Activated T-helper 1 cell treated with anti-CD3 and anti-CD28 coated beads, Interleukin-12 subunit alpha, Interleukin-12 subunit beta, Interleukin-2, Interleukin-4 antibody, amounts not matched to agents 30 ng/mL and 10 ng/mL and 1 ng/mL, durations not matched to agents 14 hours and 24 hours and 36 hours (primary cell): Measurements from ENCODE around the gene PSMA7. TPM values are rescaled to one million over a fixed set of nuclear protein-coding genes. Genes with fewer than 3 reads are reported as not detected.

Experiments
- DNase-seq: peaks from one replicate; pipeline ENCODE4 v3.0.0; 2021; ENCODE audit warnings: low spot score
- H3K27ac Mint-ChIP-seq: one replicate; pipeline ENCODE4 v1.8.0; 2021; ENCODE audit warnings: mild to moderate bottlenecking, mixed read lengths
- H3K27me3 Mint-ChIP-seq: one replicate; pipeline ENCODE4 v1.8.0; 2022; ENCODE audit warnings: mild to moderate bottlenecking, moderate library complexity, mixed read lengths; ENCODE audit not compliant: insufficient read depth
- H3K36me3 Mint-ChIP-seq: one replicate; pipeline ENCODE4 v1.8.0; 2021; ENCODE audit warnings: low read depth, mixed read lengths
- H3K4me1 Mint-ChIP-seq: one replicate; pipeline ENCODE4 v1.8.0; 2021; ENCODE audit warnings: low read depth, mixed read lengths
- H3K4me3 Mint-ChIP-seq: one replicate; pipeline ENCODE4 v1.8.0; 2021; ENCODE audit warnings: mild to moderate bottlenecking, moderate library complexity, mixed read lengths
- H3K9me3 Mint-ChIP-seq: one replicate; pipeline ENCODE4 v1.8.0; 2021; ENCODE audit warnings: mixed read lengths
- intact Hi-C: fragments of 100-400 bp; cut with micrococcal nuclease; formaldehyde crosslinking; loops from one replicate; pipeline ENCODE4 v1.15.1; 2024
- total RNA-seq: library from RNA; stranded (reverse); gene quantifications from 2 replicates; pipeline ENCODE4 v1.2.3, GENCODE V29; 2022

Gene PSMA7
- total RNA-seq, 1 donor from 2014 or later, result 444 TPM

DNA sequence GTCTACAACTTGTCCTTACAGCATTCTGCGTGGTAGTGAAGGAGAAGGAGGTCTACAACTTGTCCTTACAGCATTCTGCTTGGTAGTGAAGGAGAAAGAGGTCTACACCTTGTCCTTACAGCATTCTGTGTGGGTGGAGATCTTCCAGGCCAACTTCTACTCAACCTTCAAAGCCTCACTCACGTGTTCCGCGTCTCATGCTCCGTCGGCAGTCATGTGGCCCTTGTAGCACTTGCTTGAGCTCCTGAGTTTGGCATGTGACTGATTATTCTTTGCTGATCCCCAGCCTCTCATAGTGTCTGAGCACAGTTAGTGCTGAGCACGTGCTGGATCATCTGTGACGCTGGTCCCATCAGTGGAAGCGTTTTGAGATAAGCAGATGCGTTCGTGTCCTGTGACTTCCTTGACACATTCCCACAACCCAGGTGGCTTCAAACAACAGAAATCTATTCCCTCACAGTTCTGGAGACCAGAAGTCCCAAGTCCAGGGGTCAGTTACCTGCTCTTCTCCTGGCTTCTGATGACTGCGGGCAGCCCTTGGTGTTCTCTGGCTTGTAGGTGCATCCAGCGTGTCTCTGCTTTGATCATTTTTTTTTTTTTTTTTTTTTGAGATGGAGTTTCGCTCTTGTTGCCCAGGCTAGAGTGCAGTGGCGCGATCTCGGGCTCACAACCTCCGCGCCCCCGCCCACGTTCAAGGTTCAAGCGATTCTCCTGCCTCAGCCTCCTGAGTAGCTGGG, 3.0 kb upstream of the PSMA7 start:
- no peaks in the 10 kb centered on the region for H3K9me3 Mint-ChIP-seq

DNA sequence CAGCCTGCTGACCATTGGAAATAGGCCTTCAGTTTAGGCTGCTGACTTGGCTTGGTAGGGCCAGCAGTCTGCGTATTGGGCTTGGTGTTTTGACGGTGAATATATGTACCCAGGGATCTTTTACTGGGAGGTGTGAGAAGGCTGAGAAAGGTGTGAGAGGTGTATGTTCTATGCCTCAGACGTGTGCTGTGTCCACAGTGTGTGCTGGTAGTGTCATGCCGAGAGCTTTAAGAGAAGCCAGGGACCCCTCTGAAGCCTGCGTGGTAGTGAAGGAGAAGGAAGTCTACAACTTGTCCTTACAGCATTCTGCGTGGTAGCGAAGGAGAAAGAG, 2.5 kb upstream of the PSMA7 start:
- Mint-ChIP-seq H3K4me3 (peak overlapping the region; percentile 86), H3K27me3 (no peaks in the 10 kb centered on the region), H3K9me3 (no peaks in the 10 kb centered on the region), H3K4me1 (peaks cover 31% of the 10 kb centered on the region), H3K36me3 (peaks cover 16% of the 10 kb centered on the region), H3K27ac (no peak overlapping the region)
- DNase-seq, result no peak
- intact Hi-C loops, result loop anchor here (2.0 to 5.0 kb wide), 2 partner anchors 79 to 477 kb away; no protein-coding TSS in a partner anchor

More for the DNA sequence above, 3.0 kb upstream of the PSMA7 start:
- intact Hi-C loops, result loop anchor here (5.0 kb wide), 1 partner anchor 476 kb away; no protein-coding TSS in a partner anchor
- Mint-ChIP-seq H3K4me3 (no peak overlapping the region), H3K27me3 (no peaks in the 10 kb centered on the region), H3K27ac (no peak overlapping the region), H3K4me1 (peaks cover 25% of the 10 kb centered on the region), H3K36me3 (peaks cover 13% of the 10 kb centered on the region)
- no peak for DNase-seq

DNA sequence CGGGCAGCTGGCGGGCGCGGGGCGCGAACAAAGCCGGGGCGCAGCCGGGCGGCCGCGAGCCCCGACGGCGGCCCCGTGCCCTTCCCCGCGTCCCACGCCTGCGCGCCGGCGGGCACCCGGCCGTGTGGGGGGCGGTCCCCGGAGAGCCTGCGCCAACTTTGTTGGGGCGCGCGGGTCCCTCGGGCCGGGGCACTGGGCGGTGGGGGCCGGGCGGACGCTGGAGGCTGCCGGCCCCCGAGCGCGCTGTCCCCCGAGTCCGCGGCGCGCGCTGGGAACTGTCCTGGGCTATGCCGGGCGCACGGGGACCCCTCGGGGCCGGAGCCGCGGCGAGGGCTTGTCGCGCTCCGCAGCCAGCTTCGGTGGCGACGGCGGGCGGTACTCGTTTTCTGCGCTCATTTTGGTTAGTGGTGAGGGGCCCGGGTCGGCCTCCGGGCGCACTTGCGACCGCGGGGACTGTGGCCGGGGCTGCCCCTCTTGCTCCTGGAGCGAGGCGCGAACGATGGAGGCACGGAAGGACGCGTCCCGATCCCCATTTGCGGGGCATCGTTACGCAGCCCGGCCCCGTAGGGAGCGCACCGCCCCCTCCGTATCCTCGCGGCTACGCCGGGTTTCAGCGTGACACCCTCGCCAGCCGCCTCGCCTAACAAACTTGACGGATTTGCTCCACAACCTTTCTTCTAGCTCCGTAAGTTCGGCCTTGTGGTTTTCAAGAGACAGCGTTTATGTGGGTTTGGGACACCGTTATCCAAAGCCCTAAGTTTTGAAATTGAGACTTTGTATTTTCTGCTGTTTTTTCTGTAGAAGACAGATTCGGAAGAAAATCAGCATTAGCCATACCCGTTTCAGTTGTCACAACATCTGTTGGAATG, 997 bp upstream of the PSMA7 start:
- H3K27me3 Mint-ChIP-seq, result no peaks in the 10 kb centered on the region
- peaks cover 25% of the 10 kb centered on the region for H3K36me3 Mint-ChIP-seq
- H3K9me3 Mint-ChIP-seq, result no peaks in the 10 kb centered on the region
- H3K4me1 Mint-ChIP-seq, result peaks cover 38% of the 10 kb centered on the region
- DNase-seq, result peak; percentile 53
- intact Hi-C loops, result loop anchor here (1.0 to 5.0 kb wide), 7 partner anchors 13 to 243 kb away; partner anchors contain the start of genes ADRM1, LSM14B, OSBPL2 and RPS21
- peak overlapping the region; percentile 80 for H3K27ac Mint-ChIP-seq
- H3K4me3 Mint-ChIP-seq, result peak overlapping the region; percentile 86

DNA sequence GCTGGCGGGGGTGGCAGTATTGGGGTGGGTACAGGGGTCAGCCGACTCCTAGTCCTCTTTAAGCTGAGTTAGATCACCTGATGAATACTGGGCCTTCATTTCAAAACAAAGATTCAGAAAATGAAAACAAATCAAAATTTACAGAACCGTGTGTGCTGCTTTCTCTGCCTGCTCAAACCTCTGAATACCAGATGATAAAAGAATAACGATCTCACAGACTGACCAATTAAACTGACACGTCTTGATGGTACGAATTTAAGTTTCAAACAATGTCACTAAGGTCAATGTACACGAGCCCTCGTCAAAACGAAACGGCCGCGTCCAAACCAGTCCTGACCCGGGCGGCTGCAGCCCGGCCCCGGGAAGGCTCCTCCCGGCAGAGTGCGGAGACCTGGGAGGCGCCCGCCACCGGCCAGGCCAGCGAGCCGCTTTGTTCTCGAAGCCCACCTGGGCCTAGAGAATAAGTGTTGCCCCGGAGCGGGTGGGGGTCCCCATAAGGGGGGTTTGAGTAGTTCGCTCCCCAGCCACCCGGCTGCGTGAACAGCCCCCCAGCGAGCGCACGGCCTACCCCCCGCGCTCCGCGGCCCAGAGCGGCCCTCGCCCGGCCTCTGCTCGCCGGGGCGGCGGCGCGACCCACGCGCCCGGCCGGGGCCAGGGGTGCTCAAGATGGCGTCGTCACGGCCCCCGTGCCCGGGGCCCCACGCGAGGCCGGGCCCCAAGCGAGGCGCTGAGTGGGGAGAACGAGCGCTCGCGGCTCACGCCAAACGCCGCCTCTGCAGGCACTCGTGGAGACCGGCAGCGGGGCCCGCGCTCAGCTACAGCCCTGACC, 728 bp downstream of the PSMA7 start:
- H3K27me3 Mint-ChIP-seq, result no peaks in the 10 kb centered on the region
- intact Hi-C loops, result loop anchor here (1.0 to 5.0 kb wide), 6 partner anchors 14 to 245 kb away; partner anchors contain the start of genes ADRM1, LSM14B, OSBPL2 and RPS21
- no peak for DNase-seq

GRCh38 chr20:62141397-62142251, 1.6 kb downstream of the PSMA7 start:
- Mint-ChIP-seq H3K27me3 (no peaks in the 10 kb centered on the region), H3K4me3 (peak overlapping the region; percentile 90), H3K4me1 (peaks cover 52% of the 10 kb centered on the region), H3K36me3 (peaks cover 45% of the 10 kb centered on the region), H3K9me3 (no peaks in the 10 kb centered on the region), H3K27ac (peak overlapping the region; percentile 91)
- DNase-seq, result no peak
- intact Hi-C loops, result loop anchor here (1.0 to 5.0 kb wide), 5 partner anchors 15 to 246 kb away; partner anchors contain the start of genes ADRM1, OSBPL2 and RPS21

More for the DNA sequence above, 728 bp downstream of the PSMA7 start:
- Mint-ChIP-seq H3K4me1 (peaks cover 47% of the 10 kb centered on the region), H3K4me3 (peak overlapping the region; percentile 90), H3K36me3 (peaks cover 39% of the 10 kb centered on the region), H3K27ac (peak overlapping the region; percentile 91), H3K9me3 (no peaks in the 10 kb centered on the region)

- Mint-ChIP-seq H3K36me3 (peaks cover 50% of the 10 kb centered on the region), H3K27me3 (no peaks in the 10 kb centered on the region)
- no peak for DNase-seq
Measured at GRCh38 chr20:62141043-62141396, 2.2 kb downstream of the PSMA7 start.

DNA sequence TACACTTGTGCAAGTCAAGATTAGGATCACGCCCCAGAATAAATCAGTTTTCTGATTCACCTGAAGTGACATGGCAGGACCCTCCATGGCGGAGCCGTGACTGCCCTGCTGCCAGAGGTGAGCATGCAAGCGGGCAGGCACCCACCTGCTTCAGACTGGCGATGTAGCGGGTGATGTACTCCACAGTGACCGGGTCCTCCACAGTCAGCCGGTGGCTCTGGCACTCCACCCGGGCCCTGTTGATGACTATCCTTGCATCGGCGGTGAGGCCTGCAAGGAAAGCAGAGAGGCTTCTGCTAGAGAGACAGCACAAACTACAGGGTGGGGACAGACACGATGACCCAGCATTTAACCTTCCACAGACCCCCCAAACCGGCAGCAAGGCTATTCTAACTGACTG, 3.6 kb downstream of the PSMA7 start:
- peak overlapping the region; percentile 5 for H3K4me3 Mint-ChIP-seq
- intact Hi-C loops, result loop anchor here (5.0 kb wide), 3 partner anchors 98 to 248 kb away; partner anchors contain the start of genes OSBPL2 and RPS21
- no peak overlapping the region for H3K27ac Mint-ChIP-seq
- peaks cover 41% of the 10 kb centered on the region for H3K4me1 Mint-ChIP-seq
- H3K27me3 Mint-ChIP-seq, result no peaks in the 10 kb centered on the region
- no peak for DNase-seq
- H3K9me3 Mint-ChIP-seq, result no peaks in the 10 kb centered on the region
- peaks cover 52% of the 10 kb centered on the region for H3K36me3 Mint-ChIP-seq

More at GRCh38 chr20:62141043-62141396, 2.2 kb downstream of the PSMA7 start:
- Mint-ChIP-seq H3K27ac (peak overlapping the region; percentile 58), H3K4me3 (peak overlapping the region; percentile 90), H3K9me3 (no peaks in the 10 kb centered on the region), H3K4me1 (peaks cover 52% of the 10 kb centered on the region)
- intact Hi-C loops, result loop anchor here (5.0 kb wide), 2 partner anchors 96 to 246 kb away; partner anchors contain the start of genes OSBPL2 and RPS21

DNA sequence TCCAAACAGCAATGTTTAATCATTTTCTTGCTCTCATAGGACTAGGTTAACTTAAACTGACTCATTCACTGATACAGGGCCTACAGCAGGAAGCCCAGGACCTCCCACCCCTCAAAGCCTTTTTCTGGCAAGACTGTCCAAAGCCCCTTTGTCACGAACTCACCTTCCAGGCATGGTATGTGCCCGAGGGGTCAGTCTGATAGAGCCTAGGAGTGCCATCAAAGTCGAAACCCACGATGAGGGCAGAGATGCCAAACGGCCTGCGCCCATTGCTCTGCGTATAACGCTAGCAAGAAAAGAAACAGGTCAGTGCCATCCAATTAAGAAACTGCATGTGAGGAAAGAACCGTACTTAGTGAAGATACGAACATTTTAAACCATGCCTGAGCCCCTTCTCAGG, 4.3 kb downstream of the PSMA7 start:
- H3K27ac Mint-ChIP-seq, result peak overlapping the region; percentile 55
- peaks cover 42% of the 10 kb centered on the region for H3K4me1 Mint-ChIP-seq
- H3K27me3 Mint-ChIP-seq, result no peaks in the 10 kb centered on the region
- intact Hi-C loops, result loop anchor here (5.0 kb wide), 1 partner anchor 112 kb away; no protein-coding TSS in a partner anchor
- H3K4me3 Mint-ChIP-seq, result no peak overlapping the region
- no peak for DNase-seq
- H3K9me3 Mint-ChIP-seq, result no peaks in the 10 kb centered on the region
- peaks cover 54% of the 10 kb centered on the region for H3K36me3 Mint-ChIP-seq

DNA sequence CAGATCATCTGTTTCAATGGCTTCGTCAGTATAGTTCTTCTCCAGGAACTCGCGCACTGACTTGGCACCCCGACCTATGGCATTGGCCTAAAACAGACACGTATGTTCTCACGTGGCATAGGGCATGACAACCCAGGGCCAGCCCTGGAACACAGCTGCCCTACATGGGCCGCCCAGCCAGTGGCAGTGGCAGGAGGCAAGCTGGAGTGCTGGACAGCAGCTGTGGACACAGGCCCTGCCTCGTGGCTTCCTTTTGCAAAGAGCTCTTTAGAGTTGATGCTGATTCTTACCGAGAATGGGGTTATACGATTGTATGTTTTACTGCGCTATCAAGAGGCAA, 5.0 kb downstream of the PSMA7 start:
- H3K27me3 Mint-ChIP-seq, result no peaks in the 10 kb centered on the region
- no peaks in the 10 kb centered on the region for H3K9me3 Mint-ChIP-seq
- peaks cover 56% of the 10 kb centered on the region for H3K36me3 Mint-ChIP-seq
- H3K27ac Mint-ChIP-seq, result peak overlapping the region; percentile 41
- intact Hi-C loops, result loop anchor here (5.0 kb wide), 1 partner anchor 111 kb away; no protein-coding TSS in a partner anchor
- no peak for DNase-seq
- peaks cover 46% of the 10 kb centered on the region for H3K4me1 Mint-ChIP-seq
- no peak overlapping the region for H3K4me3 Mint-ChIP-seq

GRCh38 chr20:62137478-62138203, 5.6 kb downstream of the PSMA7 start:
- intact Hi-C loops, result loop anchor here (5.0 kb wide), 1 partner anchor 110 kb away; no protein-coding TSS in a partner anchor
- DNase-seq, result no peak
- Mint-ChIP-seq H3K27ac (peak overlapping the region; percentile 41), H3K36me3 (peaks cover 56% of the 10 kb centered on the region), H3K27me3 (no peaks in the 10 kb centered on the region), H3K9me3 (no peaks in the 10 kb centered on the region), H3K4me1 (peaks cover 48% of the 10 kb centered on the region), H3K4me3 (no peak overlapping the region)

GRCh38 chr20:62137092-62137384, 6.2 kb downstream of the PSMA7 start:
- Mint-ChIP-seq H3K27ac (no peak overlapping the region), H3K27me3 (no peaks in the 10 kb centered on the region), H3K4me3 (no peak overlapping the region), H3K4me1 (peaks cover 51% of the 10 kb centered on the region), H3K36me3 (peaks cover 58% of the 10 kb centered on the region), H3K9me3 (no peaks in the 10 kb centered on the region)
- intact Hi-C loops, result loop anchor here (5.0 kb wide), 1 partner anchor 110 kb away; no protein-coding TSS in a partner anchor
- DNase-seq, result no peak
